Body of pancreas (tissue), 4 donors: ENCODE data around the gene NACC2. TPM values are rescaled to one million over a fixed set of nuclear protein-coding genes. Genes with fewer than 3 reads are reported as not detected.

Experiments used
- ATAC-seq: fragments of 150-250 bp; one replicate; pipeline ENCODE4 v1.9.1; 2016
- DNase-seq, 4 donors: peaks; one replicate each; pipeline ENCODE4 v3.0.0-alpha.2; 2019
- H3K27ac ChIP-seq, 4 donors: fragments of 200-600 bp; sonication (generic); 1 replicate in 3 of 4; 2 replicates in 1 of 4; pipeline versions ENCODE4 v1.5.1 to v1.6.1; 2016 to 2019; ENCODE audit warnings: mild to moderate bottlenecking in 1 of 4, mixed read lengths in 1 of 4, moderate library complexity in 1 of 4
- H3K27me3 ChIP-seq, 2 donors: fragments of 200-600 bp; sonication (generic); one replicate each; pipeline ENCODE4 v1.6.0; 2016; ENCODE audit warnings: mild to moderate bottlenecking in 1 of 2
- H3K36me3 ChIP-seq, 2 donors: fragments of 200-600 bp; sonication (generic); replicated peaks in 1 of 2; 2 replicates each; pipeline ENCODE4 v1.5.1; 2016; ENCODE audit warnings: low read depth in 2 of 2; ENCODE audit not compliant: insufficient read depth in 1 of 2
- H3K4me1 ChIP-seq: fragments of 200-600 bp; sonication (generic); one replicate; pipeline ENCODE4 v1.6.0; 2016
- H3K4me3 ChIP-seq, 2 donors: fragments of 200-600 bp; sonication (generic); 1 replicate in 1 of 2; 2 replicates in 1 of 2; pipeline ENCODE4 v1.5.1; 2016 to 2019
- H3K9me3 ChIP-seq, 3 donors: fragments of 200-600 bp; sonication (generic); 1 replicate in 2 of 3; 2 replicates in 1 of 3; pipeline ENCODE4 v1.5.1; 2016
- POLR2A ChIP-seq, 3 donors: fragments of 450-650 bp; IDR thresholded peaks; one replicate each; pipeline ENCODE4 v1.6.1; 2016; ENCODE audit warnings: antibody characterized with exemption in 3 of 3, mild to moderate bottlenecking in 2 of 3
- WGBS, 2 donors: methylation state at CpG; one replicate each; pipeline ENCODE4 v1.1.5; 2017; 5-methylcytosine and 5-hydroxymethylcytosine counted together
- intact Hi-C: fragments of 100-400 bp; cut with DNase I; formaldehyde crosslinking; loops from one replicate; pipeline ENCODE4 v1.15.1; 2023
- total RNA-seq, 2 donors: library from RNA; depleted of rRNA; stranded (reverse); fragments of >200 nt; gene quantifications; one replicate each; pipeline ENCODE4 v1.1.0, GENCODE V29; 2016
- TF ChIP-seq, protein P1 (sequence below), 7 experiments: fragments of 450-650 bp in 4 of 7; fragments of 200-600 bp in 3 of 7; sonication (generic) in 3 of 7; IDR thresholded peaks; one replicate each; pipeline ENCODE4 v1.5.1; 2016 to 2019; ENCODE audit warnings: antibody characterized with exemption in 7 of 7

The NACC2 gene
- total RNA-seq, 2 donors from 2014 or later: 16.6 to 21.1 TPM

DNA sequence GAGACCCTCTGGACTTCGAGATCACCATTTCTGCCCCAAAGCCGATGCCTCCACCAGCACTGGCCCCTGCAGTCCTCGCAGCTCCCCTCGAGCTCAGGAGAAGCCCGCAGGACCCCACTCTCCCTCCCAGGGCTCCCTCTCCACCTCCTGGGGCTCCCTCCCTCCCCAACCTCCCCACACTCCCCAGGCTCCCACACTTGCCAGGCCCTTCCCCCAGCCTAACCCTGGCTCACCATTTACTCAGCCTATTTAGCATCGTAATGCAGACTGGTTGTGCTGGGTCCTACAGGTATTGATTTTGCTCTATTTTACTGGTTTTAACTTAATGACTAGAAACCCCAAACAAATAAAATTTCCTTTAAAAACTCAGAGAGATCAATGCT, 47.3 kb upstream of the NACC2 start:
- TF ChIP-seq, protein P1, sequence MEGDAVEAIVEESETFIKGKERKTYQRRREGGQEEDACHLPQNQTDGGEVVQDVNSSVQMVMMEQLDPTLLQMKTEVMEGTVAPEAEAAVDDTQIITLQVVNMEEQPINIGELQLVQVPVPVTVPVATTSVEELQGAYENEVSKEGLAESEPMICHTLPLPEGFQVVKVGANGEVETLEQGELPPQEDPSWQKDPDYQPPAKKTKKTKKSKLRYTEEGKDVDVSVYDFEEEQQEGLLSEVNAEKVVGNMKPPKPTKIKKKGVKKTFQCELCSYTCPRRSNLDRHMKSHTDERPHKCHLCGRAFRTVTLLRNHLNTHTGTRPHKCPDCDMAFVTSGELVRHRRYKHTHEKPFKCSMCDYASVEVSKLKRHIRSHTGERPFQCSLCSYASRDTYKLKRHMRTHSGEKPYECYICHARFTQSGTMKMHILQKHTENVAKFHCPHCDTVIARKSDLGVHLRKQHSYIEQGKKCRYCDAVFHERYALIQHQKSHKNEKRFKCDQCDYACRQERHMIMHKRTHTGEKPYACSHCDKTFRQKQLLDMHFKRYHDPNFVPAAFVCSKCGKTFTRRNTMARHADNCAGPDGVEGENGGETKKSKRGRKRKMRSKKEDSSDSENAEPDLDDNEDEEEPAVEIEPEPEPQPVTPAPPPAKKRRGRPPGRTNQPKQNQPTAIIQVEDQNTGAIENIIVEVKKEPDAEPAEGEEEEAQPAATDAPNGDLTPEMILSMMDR (IDR thresholded peaks at IDR 0.05): no peak
- no peak for TF ChIP-seq POLR2A (IDR thresholded peaks at IDR 0.05)
- no peaks in the 10 kb centered on the region for H3K9me3 ChIP-seq
- no peak overlapping the region for H3K27ac ChIP-seq
- DNase-seq: no peak
- no peak overlapping the region for H3K4me3 ChIP-seq
- peaks cover 10% of the 10 kb centered on the region for H3K4me1 ChIP-seq
- H3K36me3 ChIP-seq: no peaks in the 10 kb centered on the region
- WGBS, 2 donors: 62 to 69% methylated on average over 6 of the region's 6 CpGs
- ATAC-seq: no peak
- intact Hi-C loops: no loop called here
- H3K27me3 ChIP-seq: no peaks in the 10 kb centered on the region

DNA sequence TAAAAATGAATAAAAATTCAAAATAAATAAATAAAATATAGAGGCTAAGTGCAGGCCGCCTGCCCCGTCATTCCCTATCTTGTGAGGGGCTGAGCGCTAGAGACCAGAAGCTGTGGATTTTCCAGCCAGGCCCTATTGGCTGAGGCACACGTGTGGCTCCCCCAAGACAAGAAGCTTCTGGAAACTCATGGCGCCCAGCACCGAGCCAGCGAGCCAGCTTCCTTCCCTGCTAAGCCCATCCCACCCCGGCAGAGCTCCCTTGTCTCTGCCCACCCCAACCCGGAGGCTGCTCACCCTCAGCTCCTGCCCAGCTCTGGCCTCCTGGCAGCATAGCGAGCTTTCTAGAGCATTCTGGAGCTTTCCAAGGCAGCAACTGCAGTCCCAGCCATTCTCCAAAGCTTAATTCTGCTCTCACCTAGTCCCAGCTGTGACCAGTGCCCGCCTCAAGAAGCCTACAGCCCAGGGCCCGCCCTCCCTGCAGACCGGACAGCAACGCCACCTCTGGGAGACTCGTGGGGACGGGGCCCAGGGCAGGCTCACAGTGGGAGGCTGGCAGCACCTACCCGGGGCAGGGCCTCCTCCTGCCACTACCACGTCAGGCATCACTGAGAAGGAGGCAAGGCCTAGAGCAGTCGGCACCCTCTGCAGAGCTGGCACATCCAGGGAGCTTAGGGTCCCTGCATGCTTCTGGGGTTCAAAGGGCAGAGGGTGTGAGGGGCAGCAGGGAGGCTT, 46.8 kb upstream of the NACC2 start:
- Histone ChIP-seq H3K4me1 (peaks cover 15% of the 10 kb centered on the region), H3K4me3 (no peak overlapping the region), H3K9me3 (no peaks in the 10 kb centered on the region), H3K36me3 (no peaks in the 10 kb centered on the region), H3K27ac (no peak overlapping the region), H3K27me3 (no peaks in the 10 kb centered on the region)
- intact Hi-C loops: no loop called here
- DNase-seq (no peak), ATAC-seq (no peak)
- TF ChIP-seq, protein P1 (IDR thresholded peaks at IDR 0.05): no peak
- TF ChIP-seq POLR2A (IDR thresholded peaks at IDR 0.05): no peak
- WGBS, 2 donors: 84 to 85% methylated on average over 12 to 19 of the region's 19 CpGs

DNA sequence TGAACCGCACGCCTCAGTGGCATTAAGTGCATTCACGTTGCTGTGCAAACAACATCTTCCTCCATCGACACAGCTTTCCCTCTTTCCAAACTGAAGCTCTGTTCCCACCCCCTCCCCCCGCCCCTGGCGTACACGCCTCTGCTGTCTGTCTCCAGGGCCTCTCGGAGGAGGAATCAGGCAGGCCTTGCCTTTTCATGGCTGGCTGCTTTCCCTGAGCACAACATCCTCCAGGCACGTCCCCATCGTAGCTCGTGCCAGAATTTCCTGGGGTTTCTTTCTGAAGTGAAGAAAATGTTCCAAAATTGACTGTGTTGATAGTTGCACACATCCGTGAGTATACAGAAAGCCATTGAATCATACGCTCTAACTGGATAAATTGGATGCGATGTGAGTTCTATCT, 45.9 kb upstream of the NACC2 start:
- Histone ChIP-seq H3K4me1 (peaks cover 24% of the 10 kb centered on the region), H3K27ac (no peak overlapping the region), H3K27me3 (no peaks in the 10 kb centered on the region), H3K4me3 (no peak overlapping the region), H3K36me3 (no peaks in the 10 kb centered on the region), H3K9me3 (no peaks in the 10 kb centered on the region)
- intact Hi-C loops: no loop called here
- ATAC-seq (no peak), DNase-seq (peak in 1 of 4 donors; percentile 18)
- no peak for TF ChIP-seq POLR2A (IDR thresholded peaks at IDR 0.05)
- TF ChIP-seq, protein P1 (IDR thresholded peaks at IDR 0.05): no peak
- 72 to 79% methylated on average over 10 to 14 of the region's 14 CpGs for WGBS, 2 donors

DNA sequence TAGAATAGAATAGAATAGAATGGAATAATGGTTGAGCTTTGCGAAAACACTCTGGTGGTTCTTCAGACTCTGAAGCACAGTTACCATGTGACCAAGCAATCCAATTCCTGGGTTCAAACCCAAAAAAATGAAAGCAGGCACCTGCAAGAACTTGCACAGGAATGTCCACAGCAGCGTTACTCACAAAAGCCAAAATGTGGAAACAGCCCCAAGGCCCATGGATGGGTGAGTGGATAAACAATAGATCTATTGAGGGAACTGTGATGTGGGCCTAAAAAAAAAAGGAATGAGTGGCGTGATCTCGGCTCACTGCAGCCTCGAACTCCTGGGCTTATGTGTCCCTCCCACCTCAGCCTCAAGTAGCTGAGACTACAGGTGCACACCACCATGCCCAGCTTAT, 45.0 kb upstream of the NACC2 start:
- DNase-seq: no peak
- ATAC-seq: no peak
- Histone ChIP-seq H3K4me3 (no peak overlapping the region), H3K36me3 (no peaks in the 10 kb centered on the region), H3K9me3 (no peaks in the 10 kb centered on the region), H3K4me1 (peaks cover 33% of the 10 kb centered on the region), H3K27ac (no peak overlapping the region), H3K27me3 (no peaks in the 10 kb centered on the region)
- intact Hi-C loops: no loop called here
- TF ChIP-seq, protein P1 (IDR thresholded peaks at IDR 0.05): no peak
- TF ChIP-seq POLR2A (IDR thresholded peaks at IDR 0.05): no peak
- WGBS, 2 donors: 74 to 83% methylated on average over 5 of the region's 5 CpGs

GRCh38 chr9:136138566-136138965, 43.5 kb upstream of the NACC2 start:
- Histone ChIP-seq H3K4me1 (peaks cover 38% of the 10 kb centered on the region), H3K27ac (peak overlapping the region in 1 of 4 donors; percentile 28), H3K36me3 (no peaks in the 10 kb centered on the region), H3K27me3 (no peaks in the 10 kb centered on the region), H3K4me3 (no peak overlapping the region), H3K9me3 (no peaks in the 10 kb centered on the region)
- TF ChIP-seq, protein P1 (IDR thresholded peaks at IDR 0.05): peak in 2 of 7 experiments; percentile 8 to 11
- no peak for TF ChIP-seq POLR2A (IDR thresholded peaks at IDR 0.05)
- DNase-seq (peak in 1 of 4 donors; percentile 36), ATAC-seq (no peak)
- intact Hi-C loops: no loop called here
- 18 to 31% methylated on average over 5 to 9 of the region's 9 CpGs for WGBS, 2 donors
